PC-9 (cell line): ENCODE data around the gene ZKSCAN8. TPM values are rescaled to one million over a fixed set of nuclear protein-coding genes. Genes with fewer than 3 reads are reported as not detected.

Experiments
- BruUV-seq: library from RNA; stranded (reverse); fragments of 400-500 nt; replicated peaks from 2 replicates; lab custom pipeline; 2021; lab: Mats Ljungman, UMichigan
- CTCF ChIA-PET: fragments of 300-600 bp; sonication (Branson Sonifier 250); formaldehyde crosslinking; loops from one replicate; lab custom pipeline; 2022; ENCODE audit warnings: antibody characterized with exemption; lab: Charles Lee
- POLR2A ChIA-PET: fragments of 300-600 bp; sonication (Branson Sonifier 250); formaldehyde crosslinking; loops from one replicate; lab custom pipeline; 2022; ENCODE audit warnings: antibody characterized with exemption; ENCODE audit not compliant: unreplicated experiment; lab: Charles Lee
- DNase-seq, 2 experiments: peaks; one replicate each; pipeline versions ENCODE4 v3.0.0 to v3.0.0-alpha.2; 2015 to 2022; ENCODE audit warnings: mixed read lengths in 1 of 2
- H2AFZ ChIP-seq: fragments of 200-600 bp; sonication (generic); 2 replicates; pipeline ENCODE4 v1.8.1; 2017; ENCODE audit warnings: antibody characterized with exemption
- H3F3A ChIP-seq: fragments of 200-600 bp; sonication (generic); 2 replicates; pipeline ENCODE4 v1.8.1; 2017; ENCODE audit warnings: antibody characterized with exemption, mild to moderate bottlenecking, low read depth; ENCODE audit not compliant: insufficient read depth
- H3K27ac ChIP-seq: fragments of 200-600 bp; sonication (generic); 2 replicates; pipeline ENCODE4 v1.6.1; 2016; ENCODE audit warnings: mixed run types
- H3K27me3 ChIP-seq: fragments of 200-600 bp; sonication (generic); 2 replicates; pipeline ENCODE4 v1.6.1; 2016; ENCODE audit warnings: low read depth, mixed run types; ENCODE audit not compliant: insufficient read depth
- H3K36me3 ChIP-seq: fragments of 200-600 bp; sonication (generic); 2 replicates; pipeline ENCODE4 v1.6.1; 2016; ENCODE audit warnings: low read depth, mixed run types
- H3K4me1 ChIP-seq: fragments of 200-600 bp; sonication (generic); replicated peaks from 2 replicates; pipeline ENCODE4 v1.6.1; 2016; ENCODE audit warnings: mixed run types; ENCODE audit not compliant: insufficient read depth
- H3K4me2 ChIP-seq: fragments of 200-600 bp; sonication (generic); 2 replicates; pipeline ENCODE4 v1.6.1; 2017; ENCODE audit warnings: mixed run types
- H3K4me3 ChIP-seq: fragments of 200-600 bp; sonication (generic); 2 replicates; pipeline ENCODE4 v1.6.1; 2016; ENCODE audit warnings: mixed run types
- H3K79me2 ChIP-seq: fragments of 200-600 bp; sonication (generic); 2 replicates; pipeline ENCODE4 v1.6.1; 2017; ENCODE audit warnings: low read depth, mixed run types
- H3K9me2 ChIP-seq: fragments of 200-600 bp; sonication (generic); 2 replicates; pipeline ENCODE4 v1.8.1; 2017; ENCODE audit warnings: mild to moderate bottlenecking; ENCODE audit not compliant: insufficient read depth
- H3K9me3 ChIP-seq: fragments of 200-600 bp; sonication (generic); 2 replicates; pipeline ENCODE4 v1.8.1; 2016; ENCODE audit warnings: low read depth; ENCODE audit not compliant: insufficient read depth
- H4K20me1 ChIP-seq: fragments of 200-600 bp; sonication (generic); 2 replicates; pipeline ENCODE4 v1.8.1; 2017; ENCODE audit not compliant: insufficient read depth
- CTCF ChIP-seq: fragments of 200-600 bp; sonication (generic); conservative IDR thresholded peaks from 2 replicates; pipeline ENCODE4 v1.6.1; 2017; ENCODE audit warnings: mixed run types, antibody characterized with exemption, mild to moderate bottlenecking, moderate library complexity
- EZH2 ChIP-seq: fragments of 200-600 bp; sonication (generic); IDR thresholded peaks from 2 replicates; pipeline ENCODE4 v1.8.0; 2017; ENCODE audit warnings: antibody characterized with exemption, low read depth
- intact Hi-C: fragments of 100-400 bp; cut with micrococcal nuclease; formaldehyde crosslinking; loops from one replicate; pipeline ENCODE4 v1.10.0; 2022; ENCODE audit not compliant: unreplicated experiment
- total RNA-seq: library from RNA; stranded (reverse); gene quantifications from 2 replicates; pipeline ENCODE4 v1.2.3, GENCODE V29; 2021

The ZKSCAN8 gene
- total RNA-seq, 1 experiment from 2014 or later, result 31.5 TPM

- Histone ChIP-seq H2AFZ (no peak overlapping the region), H3K27ac (no peak overlapping the region), H3K4me2 (no peak overlapping the region), H3K27me3 (no peaks in the 10 kb centered on the region), H3K4me1 (peaks cover 6% of the 10 kb centered on the region; the same call in 1 of the 2 replicates), H3K9me2 (no peaks in the 10 kb centered on the region), H3F3A (peaks cover 4% of the 10 kb centered on the region), H3K79me2 (no peaks in the 10 kb centered on the region), H3K36me3 (peaks cover 5% of the 10 kb centered on the region), H3K4me3 (no peak overlapping the region), H4K20me1 (no peaks in the 10 kb centered on the region), H3K9me3 (no peaks in the 10 kb centered on the region)
- ChIA-PET POLR2A (interaction anchor here (0.5 to 0.6 kb wide), 3 partner anchors 21 to 176 kb away, joined by 5 to 7 read pairs (median 6); partner anchors contain the start of gene ZSCAN26), CTCF (no interaction called here)
- no TSS peak for BruUV-seq
- TF ChIP-seq EZH2, result no peak
- TF ChIP-seq CTCF, result no peak
- intact Hi-C loops, result no loop called here
- no peak for DNase-seq
Observed at GRCh38 chr6:28159029-28159607, 17.4 kb downstream of the ZKSCAN8 start.

- Histone ChIP-seq H3K4me1 (peaks cover 6% of the 10 kb centered on the region; the same call in 1 of the 2 replicates), H3K9me3 (no peaks in the 10 kb centered on the region), H3K27me3 (no peaks in the 10 kb centered on the region), H3F3A (peaks cover 4% of the 10 kb centered on the region), H3K36me3 (no peaks in the 10 kb centered on the region), H2AFZ (no peak overlapping the region), H3K4me3 (no peak overlapping the region), H3K27ac (no peak overlapping the region), H3K4me2 (no peak overlapping the region), H3K79me2 (no peaks in the 10 kb centered on the region), H3K9me2 (no peaks in the 10 kb centered on the region), H4K20me1 (no peaks in the 10 kb centered on the region)
- POLR2A ChIA-PET, result no interaction called here
- CTCF ChIA-PET, result no interaction called here
- BruUV-seq, result no TSS peak
- intact Hi-C loops, result loop anchor here (5.0 kb wide), 1 partner anchor 52 kb away; no protein-coding TSS in a partner anchor
- TF ChIP-seq CTCF, result no peak
- TF ChIP-seq EZH2, result no peak
- DNase-seq, result no peak
Observed at GRCh38 chr6:28160233-28160632, 18.6 kb downstream of the ZKSCAN8 start.

GRCh38 chr6:28161410-28162079 lies 19.9 kb downstream of the ZKSCAN8 start:
- Histone ChIP-seq H3K9me2 (no peaks in the 10 kb centered on the region), H2AFZ (peak overlapping the region; percentile 94), H3K36me3 (no peaks in the 10 kb centered on the region), H3K79me2 (no peaks in the 10 kb centered on the region), H3K4me1 (peaks cover 6% of the 10 kb centered on the region; the same call in 1 of the 2 replicates), H3F3A (peaks cover 4% of the 10 kb centered on the region), H3K27ac (no peak overlapping the region), H3K4me2 (peak overlapping the region; percentile 84), H3K9me3 (no peaks in the 10 kb centered on the region), H4K20me1 (no peaks in the 10 kb centered on the region), H3K27me3 (no peaks in the 10 kb centered on the region), H3K4me3 (peak overlapping the region; percentile 74)
- ChIA-PET CTCF (interaction anchor here (0.5 kb wide), 1 partner anchor 136 kb away, joined by 4 read pairs; no protein-coding TSS in a partner anchor), POLR2A (interaction anchor here (0.5 to 0.9 kb wide), 5 partner anchors 105 to 1800 kb away, joined by 3 to 10 read pairs (median 3); partner anchors contain the start of gene ZSCAN26)
- intact Hi-C loops, result loop anchor here (5.0 kb wide), 1 partner anchor 51 kb away; no protein-coding TSS in a partner anchor
- BruUV-seq, result no TSS peak
- TF ChIP-seq EZH2, result no peak
- no peak for TF ChIP-seq CTCF
- peak; percentile 70 to 93 for DNase-seq
